K562 (cell line): ENCODE data around the gene SCARB2. TPM values are rescaled to one million over a fixed set of nuclear protein-coding genes. Genes with fewer than 3 reads are reported as not detected.
A peak's percentile ranks its signal among the peaks of the same experiment; 100 is the strongest.

Experiments used
- ATF1 ChIP-seq, 2 experiments: fragments of 450-650 bp in 1 of 2; IDR thresholded peaks; 2 replicates each; pipeline ENCODE4 v1.6.1; 2016; ENCODE audit warnings: missing compliant biosample characterization in 1 of 2, missing genetic modification characterization in 1 of 2
- CC2D1A ChIP-seq: fragments of 450-650 bp; IDR thresholded peaks from 2 replicates; pipeline ENCODE4 v1.6.1; 2017; ENCODE audit warnings: mild to moderate bottlenecking
- CHD7 ChIP-seq: fragments of 200-600 bp; sonication (generic); IDR thresholded peaks from one replicate; pipeline ENCODE4 v1.6.1; 2012; ENCODE audit warnings: mild to moderate bottlenecking, low read depth, low read length, inconsistent platforms
- FOSL1 ChIP-seq: fragments of 200-800 bp; sonication (Bioruptor generic); conservative IDR thresholded peaks from 2 replicates; pipeline ENCODE4 v1.6.1; 2016; ENCODE audit warnings: missing genetic modification characterization, missing compliant biosample characterization
- POLR2A ChIP-seq: fragments of 450-650 bp; conservative IDR thresholded peaks from 2 replicates; pipeline ENCODE4 v1.6.1; 2016
- POLR2B ChIP-seq: fragments of 450-650 bp; IDR thresholded peaks from 2 replicates; pipeline ENCODE4 v1.6.1; 2018; ENCODE audit warnings: low read depth; ENCODE audit not compliant: partially characterized antibody
- RFX5 ChIP-seq: IDR thresholded peaks from 2 replicates; pipeline ENCODE4 v1.6.1; 2011; ENCODE audit warnings: low read depth, mild to moderate bottlenecking, improper control_type of control experiment, low read length
- SAFB2 ChIP-seq: fragments of 200-400 bp; formaldehyde crosslinking; IDR thresholded peaks from 2 replicates; pipeline ENCODE4 v1.6.1; 2018; ENCODE audit warnings: borderline replicate concordance, low read length, low read depth, moderate library complexity; ENCODE audit not compliant: severe bottlenecking
- SMAD3 ChIP-seq: fragments of 450-650 bp; formaldehyde crosslinking; conservative IDR thresholded peaks from 2 replicates; pipeline ENCODE4 v1.4.0; 2020; ENCODE audit warnings: mild to moderate bottlenecking
- polyA plus RNA-seq, 8 experiments: library from polyadenylated mRNA; depleted of rRNA in 4 of 8; stranded (reverse) in 5 of 8; unstranded in 3 of 8; fragments of >200 nt; fragmentation: Nextera tagmentation in 2 of 8; fragmentation: Illumina TruSeq in 1 of 8; extraction: Ambion mirVana in 2 of 8; extraction: Trizol in 1 of 8; gene quantifications; 2 replicates each; pipeline versions ENCODE4 v1.2.1 to v1.2.3, GENCODE V29; 2011 to 2014; ENCODE audit warnings: inconsistent platforms in 1 of 8, missing spikeins in 1 of 8
- total RNA-seq, 7 experiments: library from RNA; depleted of rRNA in 6 of 7; stranded (reverse); fragments of >200 nt in 6 of 7; fragmentation: Illumina TruSeq in 2 of 7; extraction: Trizol in 2 of 7; gene quantifications; 2 replicates each; pipeline versions ENCODE4 v1.2.1 to v1.2.3, GENCODE V29; 2011 to 2021; ENCODE audit warnings: low replicate concordance in 1 of 7

SCARB2 gene
- total and polyA plus RNA-seq, 9 of the 15 experiments (the other 6 are each of a cell fraction or from before 2014, with no cell fraction given), result 6.1 to 25.8 (median 17.8) TPM

GRCh38 chr4:76233967-76234678, 20.5 kb upstream of the SCARB2 start (continued):
- TF ChIP-seq CHD7 (no peak), SMAD3 (CRISPR knock-in tag) (no peak), ATF1 (CRISPR knock-in tag; IDR thresholded peaks at IDR 0.05) (no peak), ATF1 (tag; IDR thresholded peaks at IDR 0.05) (0 out of 2 replicates have a peak, but pooled peaks have one; percentile 44), CC2D1A (0 out of 2 replicates have a peak, but pooled peaks have one; percentile 14), SAFB2 (no peak), POLR2B (peak; percentile 77), POLR2A (peak; percentile 92), FOSL1 (0 out of 2 replicates have a peak, but pooled peaks have one; percentile 21), RFX5 (no peak)
